ENCODE data around the gene GSE1.

GSE1 gene

GRCh38 chr16:85607321-85607765 lies 5.8 kb upstream of the GSE1 start:
- no peak for TF ChIP-seq CTCF (IDR thresholded peaks at IDR 0.05; ENCODE audit: control insufficient read depth, extremely low read depth, insufficient read depth)

GRCh38 chr16:85607796-85608514 lies 5.2 kb upstream of the GSE1 start:
- H3K4me3 ChIP-seq (ENCODE audit: low read depth, low read length): no peak overlapping the region
- no peak for DNase-seq (ENCODE audit: low read depth)
- TF ChIP-seq CTCF (IDR thresholded peaks at IDR 0.05; ENCODE audit: control insufficient read depth, extremely low read depth, insufficient read depth): no peak

More at GRCh38 chr16:85607321-85607765, 5.8 kb upstream of the GSE1 start:
- peak overlapping the region; percentile 20; the same call in 1 of the 2 replicates for H3K4me3 ChIP-seq (ENCODE audit: low read depth, low read length)
- DNase-seq (ENCODE audit: low read depth): no peak

DNA sequence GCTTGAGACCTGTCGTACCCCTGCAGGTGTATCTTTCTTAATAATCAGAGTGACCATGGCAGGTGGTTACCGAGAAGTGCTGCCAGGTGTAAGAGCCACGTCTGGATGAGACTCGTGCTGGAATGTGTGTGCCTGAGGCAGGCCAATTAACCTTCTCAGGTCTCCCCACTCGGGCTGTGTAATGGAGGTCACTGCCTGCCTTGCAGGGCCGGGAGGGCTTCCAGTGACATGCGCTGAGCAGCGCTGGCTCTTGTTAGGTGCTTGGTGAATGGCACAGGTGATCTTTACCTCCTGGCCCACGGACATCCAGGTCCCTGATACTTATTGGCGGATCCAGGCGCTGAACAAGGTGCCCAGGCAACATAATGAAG lies 4.6 kb upstream of the GSE1 start:
- H3K4me3 ChIP-seq (ENCODE audit: low read depth, low read length): no peak overlapping the region
- no peak for DNase-seq (ENCODE audit: low read depth)
- no peak for TF ChIP-seq CTCF (IDR thresholded peaks at IDR 0.05; ENCODE audit: control insufficient read depth, extremely low read depth, insufficient read depth)

DNA sequence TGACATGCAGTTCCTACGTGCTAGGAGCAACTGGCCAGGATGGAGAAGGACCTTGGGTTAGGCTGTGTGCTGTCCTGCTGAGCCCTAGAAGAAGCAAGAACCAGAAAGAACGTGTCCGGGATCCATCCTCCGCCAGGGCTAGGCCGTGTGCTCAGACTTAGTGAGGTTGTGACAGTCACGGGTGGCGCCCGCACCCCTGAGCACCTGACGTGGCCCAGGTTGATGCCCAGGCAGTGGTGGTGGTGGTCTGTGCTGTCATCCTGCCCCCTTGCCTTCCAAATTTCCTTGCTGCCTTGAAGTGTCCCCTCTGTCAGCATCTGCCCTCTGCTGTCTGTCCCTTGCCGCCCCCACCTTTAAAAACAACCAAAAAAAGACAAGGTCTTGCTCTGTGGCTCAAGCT lies 4.2 kb upstream of the GSE1 start:
- no peak for DNase-seq (ENCODE audit: low read depth)
- no peak overlapping the region for H3K4me3 ChIP-seq (ENCODE audit: low read depth, low read length)

GRCh38 chr16:85609539-85609938 lies 3.6 kb upstream of the GSE1 start:
- H3K4me3 ChIP-seq (ENCODE audit: low read depth, low read length): no peak overlapping the region
- DNase-seq (ENCODE audit: low read depth): no peak
- TF ChIP-seq CTCF (IDR thresholded peaks at IDR 0.05; ENCODE audit: control insufficient read depth, extremely low read depth, insufficient read depth): no peak

More for the DNA sequence above, 4.2 kb upstream of the GSE1 start:
- TF ChIP-seq CTCF (IDR thresholded peaks at IDR 0.05; ENCODE audit: control insufficient read depth, extremely low read depth, insufficient read depth): no peak

- DNase-seq (ENCODE audit: low read depth): no peak
- H3K4me3 ChIP-seq (ENCODE audit: low read depth, low read length): peak overlapping the region; percentile 28
- TF ChIP-seq CTCF (IDR thresholded peaks at IDR 0.05; ENCODE audit: control insufficient read depth, extremely low read depth, insufficient read depth): no peak
These were observed 3.1 kb upstream of the GSE1 start for GRCh38 chr16:85610059-85610445.

Measured in LNCaP clone FGC (cell line).